Panc1 (cell line): Measurements from ENCODE around the gene RUNX3.

Source experiments
- POLR2AphosphoS5 ChIP-seq: IDR thresholded peaks from 2 replicates; pipeline ENCODE4 v1.6.1; 2012; ENCODE audit warnings: mild to moderate bottlenecking, low read depth, low read length, moderate library complexity
- REST ChIP-seq, 2 experiments: IDR thresholded peaks; 2 replicates each; pipeline ENCODE4 v1.6.1; 2011 to 2012; ENCODE audit warnings: low read depth in 2 of 2, control low read depth in 1 of 2, low read length in 1 of 2, mild to moderate bottlenecking in 1 of 2, moderate library complexity in 1 of 2; ENCODE audit not compliant: insufficient read depth in 1 of 2
- SIN3A ChIP-seq: IDR thresholded peaks from 2 replicates; pipeline ENCODE4 v1.6.1; 2012; ENCODE audit warnings: low read depth, mild to moderate bottlenecking, low read length, moderate library complexity, borderline replicate concordance; ENCODE audit not compliant: insufficient read depth
- TCF7L2 ChIP-seq: IDR thresholded peaks from 2 replicates; pipeline ENCODE4 v1.6.1; 2011; ENCODE audit warnings: mild to moderate bottlenecking, low read depth, low read length, inconsistent platforms
- TF ChIP-seq, protein P1 (sequence below): fragments of 450-650 bp; IDR thresholded peaks from 2 replicates; pipeline ENCODE4 v1.5.1; 2017; ENCODE audit warnings: mild to moderate bottlenecking

DNA sequence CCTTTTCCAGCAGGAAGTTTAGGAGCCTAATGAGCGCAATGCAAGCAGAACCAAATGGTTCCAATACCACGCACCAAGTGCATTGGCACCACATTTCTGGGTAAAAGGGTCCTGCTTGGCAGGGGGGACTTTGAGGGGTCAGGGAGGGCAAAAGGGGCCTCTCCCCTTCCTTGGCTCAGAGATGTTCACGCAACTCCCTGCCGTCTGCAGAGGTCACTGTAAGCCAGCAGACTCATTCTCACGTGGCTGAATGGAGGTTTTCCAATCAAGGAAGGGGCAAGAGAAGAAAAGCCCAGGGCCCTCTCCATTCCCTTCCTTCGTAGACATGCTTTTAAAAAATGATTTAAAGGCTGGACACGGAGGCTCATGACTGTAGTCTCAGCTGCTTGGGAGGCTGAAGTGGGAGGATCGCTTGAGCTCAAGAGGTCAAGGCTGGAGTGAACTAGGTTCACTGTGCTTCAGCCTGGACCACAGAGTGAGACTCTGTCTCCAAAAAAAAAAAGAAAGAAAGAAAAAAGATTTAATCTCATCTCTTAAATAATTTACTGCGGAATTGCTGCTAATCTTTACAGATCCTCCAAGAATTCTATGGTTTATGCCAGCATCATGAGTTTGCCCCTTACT, 80.3 kb downstream of the RUNX3 start:
- TF ChIP-seq, protein P1, sequence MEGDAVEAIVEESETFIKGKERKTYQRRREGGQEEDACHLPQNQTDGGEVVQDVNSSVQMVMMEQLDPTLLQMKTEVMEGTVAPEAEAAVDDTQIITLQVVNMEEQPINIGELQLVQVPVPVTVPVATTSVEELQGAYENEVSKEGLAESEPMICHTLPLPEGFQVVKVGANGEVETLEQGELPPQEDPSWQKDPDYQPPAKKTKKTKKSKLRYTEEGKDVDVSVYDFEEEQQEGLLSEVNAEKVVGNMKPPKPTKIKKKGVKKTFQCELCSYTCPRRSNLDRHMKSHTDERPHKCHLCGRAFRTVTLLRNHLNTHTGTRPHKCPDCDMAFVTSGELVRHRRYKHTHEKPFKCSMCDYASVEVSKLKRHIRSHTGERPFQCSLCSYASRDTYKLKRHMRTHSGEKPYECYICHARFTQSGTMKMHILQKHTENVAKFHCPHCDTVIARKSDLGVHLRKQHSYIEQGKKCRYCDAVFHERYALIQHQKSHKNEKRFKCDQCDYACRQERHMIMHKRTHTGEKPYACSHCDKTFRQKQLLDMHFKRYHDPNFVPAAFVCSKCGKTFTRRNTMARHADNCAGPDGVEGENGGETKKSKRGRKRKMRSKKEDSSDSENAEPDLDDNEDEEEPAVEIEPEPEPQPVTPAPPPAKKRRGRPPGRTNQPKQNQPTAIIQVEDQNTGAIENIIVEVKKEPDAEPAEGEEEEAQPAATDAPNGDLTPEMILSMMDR = peak; percentile 82
- TF ChIP-seq REST (IDR thresholded peaks at IDR 0.05; ENCODE audit: insufficient read depth in 1 of 2, low read depth in 2 of 2, low read length in 1 of 2) (no peak), POLR2AphosphoS5 (no peak), SIN3A (no peak), TCF7L2 (no peak)
